Retinal pigment epithelial cell (primary cell): ENCODE data around the gene GSTM2.

Experiments used
- DNase-seq: peaks from one replicate; pipeline ENCODE4 v3.0.0-alpha.2; 2010; ENCODE audit warnings: low read depth
- H3K4me3 ChIP-seq: 2 replicates; pipeline ENCODE4 v1.5.1; 2011; ENCODE audit warnings: mild to moderate bottlenecking, low read length, control low read depth, moderate library complexity
- TF ChIP-seq, protein P1 (sequence below): conservative IDR thresholded peaks from 2 replicates; pipeline ENCODE4 v1.5.1; 2011; ENCODE audit warnings: low read depth, low read length, control low read depth, inconsistent platforms

The GSTM2 gene

DNA sequence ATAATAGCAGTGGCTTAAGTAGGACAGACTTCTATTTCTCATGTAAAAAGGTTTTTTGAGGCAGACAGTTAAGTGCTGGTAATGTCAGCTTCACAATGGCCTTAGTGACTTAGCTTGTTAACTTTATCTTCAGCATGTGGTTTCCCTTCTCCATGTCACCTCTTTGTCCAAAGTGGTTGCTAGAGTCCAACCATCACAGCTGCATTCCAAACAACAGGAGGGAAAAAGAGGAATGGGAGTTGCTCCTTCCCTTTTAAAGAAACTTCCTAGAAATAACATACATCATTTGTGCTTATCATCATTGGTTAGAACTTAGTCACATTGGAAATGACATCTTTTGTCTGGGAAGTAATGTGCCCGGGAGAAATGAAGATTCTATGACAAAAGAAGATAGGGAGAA lies 54.1 kb downstream of the GSTM2 start:
- H3K4me3 ChIP-seq = no peak overlapping the region
- TF ChIP-seq, protein P1, sequence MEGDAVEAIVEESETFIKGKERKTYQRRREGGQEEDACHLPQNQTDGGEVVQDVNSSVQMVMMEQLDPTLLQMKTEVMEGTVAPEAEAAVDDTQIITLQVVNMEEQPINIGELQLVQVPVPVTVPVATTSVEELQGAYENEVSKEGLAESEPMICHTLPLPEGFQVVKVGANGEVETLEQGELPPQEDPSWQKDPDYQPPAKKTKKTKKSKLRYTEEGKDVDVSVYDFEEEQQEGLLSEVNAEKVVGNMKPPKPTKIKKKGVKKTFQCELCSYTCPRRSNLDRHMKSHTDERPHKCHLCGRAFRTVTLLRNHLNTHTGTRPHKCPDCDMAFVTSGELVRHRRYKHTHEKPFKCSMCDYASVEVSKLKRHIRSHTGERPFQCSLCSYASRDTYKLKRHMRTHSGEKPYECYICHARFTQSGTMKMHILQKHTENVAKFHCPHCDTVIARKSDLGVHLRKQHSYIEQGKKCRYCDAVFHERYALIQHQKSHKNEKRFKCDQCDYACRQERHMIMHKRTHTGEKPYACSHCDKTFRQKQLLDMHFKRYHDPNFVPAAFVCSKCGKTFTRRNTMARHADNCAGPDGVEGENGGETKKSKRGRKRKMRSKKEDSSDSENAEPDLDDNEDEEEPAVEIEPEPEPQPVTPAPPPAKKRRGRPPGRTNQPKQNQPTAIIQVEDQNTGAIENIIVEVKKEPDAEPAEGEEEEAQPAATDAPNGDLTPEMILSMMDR = no peak
- DNase-seq = no peak

DNA sequence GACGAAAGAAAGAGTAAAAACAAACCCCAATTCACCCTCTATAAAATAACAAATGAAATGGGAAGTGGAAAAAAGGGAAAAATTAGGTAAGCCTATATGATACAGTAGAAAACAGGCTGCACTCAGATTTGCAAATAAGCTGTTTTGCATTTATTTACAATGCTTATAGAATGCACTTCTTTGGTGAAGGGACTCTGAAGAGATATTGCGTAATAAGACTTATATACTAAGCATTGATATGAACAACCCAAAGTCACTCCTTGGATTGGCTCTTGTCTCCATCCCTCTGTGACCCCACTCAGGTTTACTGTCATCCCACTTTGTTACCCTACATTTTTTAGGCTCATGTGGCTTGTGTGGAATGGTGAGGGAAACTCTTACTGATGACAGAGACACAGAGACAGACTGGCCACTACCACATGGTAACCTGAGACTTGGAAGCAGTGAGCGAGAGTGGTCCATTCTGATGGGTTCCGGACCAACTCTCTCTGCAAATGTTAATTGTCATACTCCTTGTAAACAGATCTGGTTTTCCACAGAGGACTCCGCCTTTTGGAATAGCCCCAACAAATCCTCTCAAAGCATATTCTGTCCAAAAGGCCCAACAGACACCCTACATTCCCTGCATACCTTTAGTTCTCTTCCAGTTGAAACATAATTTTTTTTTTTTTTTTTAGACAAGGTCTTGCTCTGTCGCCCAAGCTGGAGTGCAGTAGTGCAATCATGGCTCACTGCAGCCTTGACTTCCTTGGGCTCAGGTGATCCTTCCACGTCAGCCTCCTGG lies 55.2 kb downstream of the GSTM2 start:
- H3K4me3 ChIP-seq = no peak overlapping the region
- DNase-seq = no peak
- TF ChIP-seq, protein P1 = no peak
